Memory B cell (primary cell): Measurements from ENCODE around the gene SYT2.
A peak's percentile ranks its signal among the peaks of the same experiment; 100 is the strongest.
"Not testable (repeated sequence)": the region's sequence is repeated elsewhere in the genome, so short reads cannot be mapped to it uniquely, and the experiment has no call there.

Experiments
- ATAC-seq: fragments of 150-1000 bp; cut with Tn5 transposase; 2 replicates; pipeline ENCODE4 v1.10.0; 2021; ENCODE audit warnings: low read depth, mild to moderate bottlenecking, moderate library complexity
- DNase-seq, 2 donors: peaks; one replicate each; pipeline ENCODE4 v3.0.0; 2022; ENCODE audit warnings: low spot score in 2 of 2
- H3K27ac Mint-ChIP-seq: one replicate; pipeline ENCODE4 v1.8.0; 2022; ENCODE audit warnings: mild to moderate bottlenecking, moderate library complexity, mixed read lengths
- H3K27me3 Mint-ChIP-seq: one replicate; pipeline ENCODE4 v1.8.0; 2022; ENCODE audit warnings: mixed read lengths
- H3K36me3 Mint-ChIP-seq: one replicate; pipeline ENCODE4 v1.8.0; 2022; ENCODE audit warnings: mild to moderate bottlenecking, mixed read lengths
- H3K4me1 Mint-ChIP-seq: one replicate; pipeline ENCODE4 v1.8.0; 2022; ENCODE audit warnings: mixed read lengths
- H3K4me3 Mint-ChIP-seq: one replicate; pipeline ENCODE4 v1.8.0; 2022; ENCODE audit warnings: mild to moderate bottlenecking, moderate library complexity, mixed read lengths
- H3K9me3 Mint-ChIP-seq: one replicate; pipeline ENCODE4 v1.8.0; 2022; ENCODE audit warnings: mixed read lengths

The SYT2 gene

GRCh38 chr1:202710070-202711045, at the start of gene SYT2:
Gene SYT2, minus strand, starts transcription at chr1:202710454. Its CDS starts 104,682 bp downstream, at chr1:202605772.
- Mint-ChIP-seq H3K4me1 (peaks cover 12% of the 10 kb centered on the region), H3K27me3 (peaks cover 27% of the 10 kb centered on the region), H3K27ac (no peak within 1 kb of the TSS), H3K36me3 (no peaks in the 10 kb centered on the region), H3K9me3 (no peaks in the 10 kb centered on the region), H3K4me3 (no peak within 1 kb of the TSS)
- DNase-seq (no peak), ATAC-seq (peak; percentile 46)

- H3K27me3 Mint-ChIP-seq = no peaks in the 10 kb centered on the region
- H3K4me1 Mint-ChIP-seq = no peaks in the 10 kb centered on the region
- H3K4me3 Mint-ChIP-seq = no peak overlapping the region
- no peaks in the 10 kb centered on the region for H3K9me3 Mint-ChIP-seq
- no peak for DNase-seq
- no peak overlapping the region for H3K27ac Mint-ChIP-seq
- peaks cover 21% of the 10 kb centered on the region for H3K36me3 Mint-ChIP-seq
- ATAC-seq = no peak
Observed at GRCh38 chr1:202756391-202756790, 46.1 kb upstream of the SYT2 start.

- Mint-ChIP-seq H3K27me3 (no peaks in the 10 kb centered on the region), H3K9me3 (no peaks in the 10 kb centered on the region), H3K36me3 (peaks cover 20% of the 10 kb centered on the region), H3K4me3 (no peak overlapping the region), H3K4me1 (no peaks in the 10 kb centered on the region), H3K27ac (no peak overlapping the region)
- no peak for ATAC-seq
- DNase-seq = no peak
Observed at GRCh38 chr1:202754293-202754692, 44.0 kb upstream of the SYT2 start.

- Mint-ChIP-seq H3K4me1 (no peaks in the 10 kb centered on the region), H3K27ac (no peak overlapping the region), H3K4me3 (no peak overlapping the region), H3K9me3 (no peaks in the 10 kb centered on the region), H3K27me3 (no peaks in the 10 kb centered on the region), H3K36me3 (peaks cover 26% of the 10 kb centered on the region)
- no peak for ATAC-seq
- DNase-seq = no peak
Observed at GRCh38 chr1:202752774-202753173, 42.5 kb upstream of the SYT2 start.

- Mint-ChIP-seq H3K27ac (no peak overlapping the region), H3K27me3 (no peaks in the 10 kb centered on the region), H3K36me3 (peaks cover 27% of the 10 kb centered on the region), H3K9me3 (no peaks in the 10 kb centered on the region), H3K4me1 (no peaks in the 10 kb centered on the region), H3K4me3 (no peak overlapping the region)
- no peak for ATAC-seq
- DNase-seq = no peak
Observed at GRCh38 chr1:202750761-202751160, 40.5 kb upstream of the SYT2 start.

GRCh38 chr1:202750024-202750423, 39.8 kb upstream of the SYT2 start:
- Mint-ChIP-seq H3K4me1 (no peaks in the 10 kb centered on the region), H3K9me3 (no peaks in the 10 kb centered on the region), H3K27ac (no peak overlapping the region), H3K4me3 (no peak overlapping the region), H3K27me3 (no peaks in the 10 kb centered on the region), H3K36me3 (peaks cover 27% of the 10 kb centered on the region)
- no peak for ATAC-seq
- DNase-seq = no peak

- DNase-seq (no peak), ATAC-seq (no peak)
- Mint-ChIP-seq H3K4me1 (no peaks in the 10 kb centered on the region), H3K4me3 (no peak overlapping the region), H3K27me3 (no peaks in the 10 kb centered on the region), H3K9me3 (peaks cover 3% of the 10 kb centered on the region), H3K36me3 (peaks cover 41% of the 10 kb centered on the region), H3K27ac (no peak overlapping the region)
Observed at GRCh38 chr1:202745323-202745888, 35.2 kb upstream of the SYT2 start.

GRCh38 chr1:202744770-202745169, 34.5 kb upstream of the SYT2 start:
- peaks cover 42% of the 10 kb centered on the region for H3K36me3 Mint-ChIP-seq
- H3K4me1 Mint-ChIP-seq, ATAC-seq, DNase-seq, H3K9me3 Mint-ChIP-seq, H3K4me3 Mint-ChIP-seq, H3K27me3 Mint-ChIP-seq, H3K27ac Mint-ChIP-seq: not testable (repeated sequence)

GRCh38 chr1:202742496-202742895, 32.2 kb upstream of the SYT2 start:
- DNase-seq (no peak), ATAC-seq (no peak)
- H3K4me3 Mint-ChIP-seq = no peak overlapping the region
- peaks cover 38% of the 10 kb centered on the region for H3K36me3 Mint-ChIP-seq
- H3K27ac Mint-ChIP-seq = no peak overlapping the region
- peaks cover 3% of the 10 kb centered on the region for H3K9me3 Mint-ChIP-seq
- no peaks in the 10 kb centered on the region for H3K27me3 Mint-ChIP-seq
- H3K4me1 Mint-ChIP-seq = no peaks in the 10 kb centered on the region

GRCh38 chr1:202733251-202733650, 23.0 kb upstream of the SYT2 start:
- peaks cover 2% of the 10 kb centered on the region for H3K4me1 Mint-ChIP-seq
- H3K36me3 Mint-ChIP-seq = peaks cover 54% of the 10 kb centered on the region
- no peak overlapping the region for H3K4me3 Mint-ChIP-seq
- H3K9me3 Mint-ChIP-seq = no peaks in the 10 kb centered on the region
- DNase-seq = no peak
- no peaks in the 10 kb centered on the region for H3K27me3 Mint-ChIP-seq
- no peak overlapping the region for H3K27ac Mint-ChIP-seq
- ATAC-seq = no peak

GRCh38 chr1:202728951-202729350, 18.7 kb upstream of the SYT2 start:
- H3K27me3 Mint-ChIP-seq = no peaks in the 10 kb centered on the region
- H3K36me3 Mint-ChIP-seq = peaks cover 46% of the 10 kb centered on the region
- no peak overlapping the region for H3K4me3 Mint-ChIP-seq
- peaks cover 2% of the 10 kb centered on the region for H3K4me1 Mint-ChIP-seq
- H3K9me3 Mint-ChIP-seq = no peaks in the 10 kb centered on the region
- ATAC-seq (no peak), DNase-seq (no peak)
- peak overlapping the region; percentile 14 for H3K27ac Mint-ChIP-seq

GRCh38 chr1:202725526-202725925, 15.3 kb upstream of the SYT2 start:
- no peak overlapping the region for H3K27ac Mint-ChIP-seq
- no peak for ATAC-seq
- no peak for DNase-seq
- no peaks in the 10 kb centered on the region for H3K9me3 Mint-ChIP-seq
- no peak overlapping the region for H3K4me3 Mint-ChIP-seq
- peaks cover 2% of the 10 kb centered on the region for H3K4me1 Mint-ChIP-seq
- peaks cover 26% of the 10 kb centered on the region for H3K36me3 Mint-ChIP-seq
- no peaks in the 10 kb centered on the region for H3K27me3 Mint-ChIP-seq

- Mint-ChIP-seq H3K27ac (no peak overlapping the region), H3K9me3 (no peaks in the 10 kb centered on the region), H3K36me3 (peaks cover 11% of the 10 kb centered on the region), H3K27me3 (no peaks in the 10 kb centered on the region), H3K4me1 (no peaks in the 10 kb centered on the region), H3K4me3 (no peak overlapping the region)
- DNase-seq (no peak), ATAC-seq (no peak)
Observed at GRCh38 chr1:202723708-202724107, 13.5 kb upstream of the SYT2 start.

- not testable (repeated sequence) for H3K9me3 Mint-ChIP-seq
Observed at GRCh38 chr1:202723046-202723445, 12.8 kb upstream of the SYT2 start.

More at GRCh38 chr1:202723046-202723445, 12.8 kb upstream of the SYT2 start:
- H3K4me3 Mint-ChIP-seq, H3K27ac Mint-ChIP-seq, H3K36me3 Mint-ChIP-seq, ATAC-seq, H3K27me3 Mint-ChIP-seq, DNase-seq, H3K4me1 Mint-ChIP-seq: not testable (repeated sequence)
